Gastrocnemius medialis (tissue), 4 donors: ENCODE measurements around the gene GAS7.

Source experiments
- CTCF ChIP-seq, 5 experiments: fragments of 450-650 bp in 3 of 5; fragments of 200-600 bp in 2 of 5; sonication (generic) in 2 of 5; IDR thresholded peaks in 4 of 5; conservative IDR thresholded peaks in 1 of 5; 1 replicate in 4 of 5; 2 replicates in 1 of 5; pipeline ENCODE4 v1.5.1; 2016 to 2019; ENCODE audit warnings: antibody characterized with exemption in 5 of 5, mild to moderate bottlenecking in 3 of 5, moderate library complexity in 3 of 5
- POLR2A ChIP-seq, 2 donors: fragments of 450-650 bp; IDR thresholded peaks; one replicate each; pipeline ENCODE4 v1.6.1; 2017; ENCODE audit warnings: antibody characterized with exemption in 2 of 2, mild to moderate bottlenecking in 2 of 2, moderate library complexity in 2 of 2

GRCh38 chr17:10238661-10239060 lies 40.3 kb upstream of the GAS7 start:
- TF ChIP-seq CTCF (IDR thresholded peaks at IDR 0.05 in 4 of 5, conservative IDR thresholded peaks at IDR 0.05 in 1 of 5) (no peak), POLR2A (IDR thresholded peaks at IDR 0.05) (no peak)
